ENCODE measurements around the gene CCT5.

DNA sequence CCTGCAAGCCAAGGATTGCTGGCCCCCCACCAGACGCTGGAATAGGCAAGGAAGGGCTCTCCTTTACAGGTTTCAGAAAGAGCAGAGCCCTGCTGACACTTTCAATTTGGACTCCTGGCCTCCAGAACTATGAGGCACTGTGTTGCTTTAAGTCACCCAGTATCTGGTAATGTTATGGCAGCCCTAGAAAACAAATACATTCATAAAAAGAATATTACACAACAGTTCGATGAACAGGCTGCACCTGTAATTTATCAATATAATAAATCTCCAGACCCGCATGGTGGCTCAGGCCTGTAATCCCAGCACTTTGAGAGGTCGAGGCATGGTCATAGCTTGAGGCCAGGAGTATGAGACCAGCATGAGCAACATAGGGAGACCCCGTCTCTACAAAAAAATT lies 50.2 kb downstream of the CCT5 start:
- TF ChIP-seq CTCF (IDR thresholded peaks at IDR 0.05) (no peak), POLR2A (IDR thresholded peaks at IDR 0.05) (no peak)
